Central memory CD8-positive, alpha-beta T cell (primary cell): Measurements from ENCODE around the gene IGFL4.

Experiments used
- ATAC-seq: fragments of 150-1000 bp; cut with Tn5 transposase; replicated peaks from 2 replicates; pipeline ENCODE4 v1.10.0; 2022; ENCODE audit warnings: mild to moderate bottlenecking, moderate FRiP score, moderate number of reproducible peaks; ENCODE audit not compliant: poor library complexity, severe bottlenecking; ENCODE audit errors: extremely low read depth
- DNase-seq, 2 donors: peaks; one replicate each; pipeline ENCODE4 v3.0.0; 2021; ENCODE audit warnings: low spot score in 2 of 2
- H3K27ac Mint-ChIP-seq: one replicate; pipeline ENCODE4 v1.8.0; 2022; ENCODE audit warnings: low read depth, mild to moderate bottlenecking, moderate library complexity, mixed read lengths
- H3K27me3 Mint-ChIP-seq: one replicate; pipeline ENCODE4 v1.8.0; 2022; ENCODE audit warnings: mixed read lengths
- H3K36me3 Mint-ChIP-seq: one replicate; pipeline ENCODE4 v1.8.0; 2022; ENCODE audit warnings: mild to moderate bottlenecking, moderate library complexity, mixed read lengths; ENCODE audit not compliant: insufficient read depth
- H3K4me1 Mint-ChIP-seq: one replicate; pipeline ENCODE4 v1.8.0; 2022; ENCODE audit warnings: mixed read lengths
- H3K4me3 Mint-ChIP-seq: one replicate; pipeline ENCODE4 v1.8.0; 2022; ENCODE audit warnings: mild to moderate bottlenecking, moderate library complexity, mixed read lengths
- H3K9me3 Mint-ChIP-seq: one replicate; pipeline ENCODE4 v1.8.0; 2022; ENCODE audit warnings: mixed read lengths

The IGFL4 gene

DNA sequence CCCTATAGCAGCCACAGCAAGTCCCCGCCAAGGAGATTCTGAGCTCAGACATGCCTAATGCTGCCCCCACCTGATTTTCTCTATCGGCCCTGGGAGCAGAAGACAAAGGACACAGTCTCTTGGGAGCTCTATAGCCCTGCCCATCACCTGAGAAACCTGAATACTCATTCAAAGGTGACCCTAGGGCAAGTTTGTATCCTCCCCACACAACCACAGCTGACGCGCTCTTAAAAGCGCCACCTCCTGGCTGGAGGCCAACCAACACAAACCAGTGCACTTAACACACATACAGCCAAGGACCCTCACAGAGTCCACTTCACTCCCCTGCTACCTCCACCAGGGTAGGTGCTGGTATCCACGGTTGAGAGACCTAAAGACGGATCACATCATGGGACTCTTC is 8.8 kb upstream of the IGFL4 start:
- no peak overlapping the region for H3K4me3 Mint-ChIP-seq
- H3K4me1 Mint-ChIP-seq = no peaks in the 10 kb centered on the region
- peaks cover 88% of the 10 kb centered on the region for H3K27me3 Mint-ChIP-seq
- H3K27ac Mint-ChIP-seq = no peak overlapping the region
- no peak for DNase-seq
- no peaks in the 10 kb centered on the region for H3K9me3 Mint-ChIP-seq
- ATAC-seq = no peak
- H3K36me3 Mint-ChIP-seq = no peaks in the 10 kb centered on the region

- Mint-ChIP-seq H3K4me3 (no peak overlapping the region), H3K27me3 (peaks cover 93% of the 10 kb centered on the region), H3K4me1 (no peaks in the 10 kb centered on the region), H3K9me3 (no peaks in the 10 kb centered on the region), H3K27ac (no peak overlapping the region), H3K36me3 (no peaks in the 10 kb centered on the region)
- ATAC-seq = no peak
- no peak for DNase-seq
Measured at GRCh38 chr19:46043519-46043918, 2.7 kb upstream of the IGFL4 start.

DNA sequence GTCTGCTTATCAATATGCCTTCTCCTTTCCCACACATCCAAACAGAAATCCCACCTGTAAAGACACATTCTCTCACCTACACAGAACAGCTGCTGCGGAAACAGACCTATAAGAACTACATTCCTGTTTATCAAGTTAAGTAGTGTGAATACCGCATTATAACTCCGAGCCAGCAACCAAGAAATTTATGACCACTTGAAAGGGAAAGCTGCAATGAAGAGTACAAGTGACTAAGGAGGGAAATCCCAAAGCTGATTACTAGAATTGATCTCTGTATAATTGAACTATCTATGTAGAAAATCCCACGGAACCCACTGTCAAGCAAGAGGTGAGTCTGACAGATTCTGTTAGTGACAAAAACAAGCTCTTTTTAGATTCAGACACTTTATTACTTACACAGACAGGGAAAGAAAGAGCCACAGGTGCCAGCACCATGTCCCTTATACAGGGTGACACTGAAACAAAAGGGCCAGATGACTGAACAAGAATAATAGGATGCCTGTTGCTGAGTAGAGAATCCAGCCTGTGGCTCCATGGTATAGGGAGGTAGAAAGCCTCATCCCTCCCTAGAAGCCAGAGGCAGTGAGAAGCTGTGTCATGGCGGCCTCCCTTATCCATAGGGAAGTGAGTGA is 1.6 kb upstream of the IGFL4 start:
- Mint-ChIP-seq H3K27me3 (peaks cover 84% of the 10 kb centered on the region), H3K4me3 (no peak overlapping the region), H3K9me3 (no peaks in the 10 kb centered on the region), H3K4me1 (no peaks in the 10 kb centered on the region), H3K27ac (no peak overlapping the region), H3K36me3 (no peaks in the 10 kb centered on the region)
- ATAC-seq (no peak), DNase-seq (no peak)

DNA sequence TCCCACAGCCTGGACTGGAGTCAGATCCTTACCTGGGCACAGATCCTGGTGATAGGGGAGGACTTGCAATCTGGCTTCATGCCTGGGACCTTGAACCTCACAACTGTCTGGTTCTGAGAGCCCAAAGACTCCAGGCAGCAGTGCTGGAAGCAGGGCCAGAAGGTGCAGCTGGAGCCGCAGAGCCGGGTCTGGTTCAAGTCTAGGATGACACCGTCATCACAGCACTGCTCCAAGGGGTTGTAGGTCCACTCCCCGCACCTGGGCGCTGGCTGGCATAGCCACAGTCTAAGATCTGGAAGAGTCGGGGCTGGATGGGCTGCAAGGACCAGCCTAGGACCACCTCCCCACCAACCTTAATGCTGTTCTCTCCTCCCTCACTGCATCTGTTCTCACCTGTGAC is 677 bp downstream of the IGFL4 start:
- H3K9me3 Mint-ChIP-seq = no peaks in the 10 kb centered on the region
- H3K27ac Mint-ChIP-seq = no peak overlapping the region
- H3K4me3 Mint-ChIP-seq = no peak overlapping the region
- H3K36me3 Mint-ChIP-seq = no peaks in the 10 kb centered on the region
- H3K27me3 Mint-ChIP-seq = peaks cover 80% of the 10 kb centered on the region
- ATAC-seq (no peak), DNase-seq (no peak)
- H3K4me1 Mint-ChIP-seq = no peaks in the 10 kb centered on the region

- no peaks in the 10 kb centered on the region for H3K9me3 Mint-ChIP-seq
- H3K36me3 Mint-ChIP-seq = no peaks in the 10 kb centered on the region
- no peak for ATAC-seq
- H3K4me1 Mint-ChIP-seq = no peaks in the 10 kb centered on the region
- peaks cover 76% of the 10 kb centered on the region for H3K27me3 Mint-ChIP-seq
- H3K27ac Mint-ChIP-seq = no peak overlapping the region
- no peak for DNase-seq
- H3K4me3 Mint-ChIP-seq = no peak overlapping the region
Measured at GRCh38 chr19:46036744-46037128, 4.1 kb downstream of the IGFL4 start.

- H3K27me3 Mint-ChIP-seq = peaks cover 70% of the 10 kb centered on the region
- H3K4me3 Mint-ChIP-seq = no peak overlapping the region
- ATAC-seq = no peak
- no peak for DNase-seq
- no peaks in the 10 kb centered on the region for H3K36me3 Mint-ChIP-seq
- no peaks in the 10 kb centered on the region for H3K9me3 Mint-ChIP-seq
- no peaks in the 10 kb centered on the region for H3K4me1 Mint-ChIP-seq
- no peak overlapping the region for H3K27ac Mint-ChIP-seq
Measured at GRCh38 chr19:46035986-46036743, 4.6 kb downstream of the IGFL4 start.

DNA sequence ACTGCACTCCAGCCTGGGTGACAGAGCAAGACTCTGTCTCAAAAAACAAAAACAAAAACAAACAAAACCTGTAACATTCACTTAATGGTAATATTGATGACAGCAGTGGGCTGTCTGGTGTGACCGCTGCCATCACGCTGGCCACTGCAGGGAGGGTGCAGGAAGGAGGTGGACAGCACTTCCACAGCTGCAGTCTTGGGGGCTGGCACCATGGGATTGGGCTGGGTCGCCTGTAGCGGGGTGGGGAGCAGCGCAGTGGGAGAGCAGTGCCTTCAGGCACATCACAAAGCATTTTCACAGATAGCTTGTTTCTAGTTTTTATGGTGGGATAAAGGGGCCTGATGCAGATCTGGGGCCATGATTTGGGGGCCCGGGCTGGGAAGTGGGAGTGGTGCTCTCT is 5.3 kb downstream of the IGFL4 start:
- Mint-ChIP-seq H3K4me3 (no peak overlapping the region), H3K9me3 (no peaks in the 10 kb centered on the region), H3K4me1 (no peaks in the 10 kb centered on the region), H3K27me3 (peaks cover 66% of the 10 kb centered on the region), H3K36me3 (no peaks in the 10 kb centered on the region), H3K27ac (no peak overlapping the region)
- ATAC-seq (no peak), DNase-seq (no peak)

- no peak for ATAC-seq
- DNase-seq = no peak
- Mint-ChIP-seq H3K9me3 (no peaks in the 10 kb centered on the region), H3K4me1 (peaks cover 5% of the 10 kb centered on the region), H3K36me3 (peaks cover 2% of the 10 kb centered on the region), H3K27me3 (peaks cover 72% of the 10 kb centered on the region), H3K4me3 (no peak overlapping the region), H3K27ac (no peak overlapping the region)
Measured at GRCh38 chr19:46033401-46033800, 7.4 kb downstream of the IGFL4 start.

DNA sequence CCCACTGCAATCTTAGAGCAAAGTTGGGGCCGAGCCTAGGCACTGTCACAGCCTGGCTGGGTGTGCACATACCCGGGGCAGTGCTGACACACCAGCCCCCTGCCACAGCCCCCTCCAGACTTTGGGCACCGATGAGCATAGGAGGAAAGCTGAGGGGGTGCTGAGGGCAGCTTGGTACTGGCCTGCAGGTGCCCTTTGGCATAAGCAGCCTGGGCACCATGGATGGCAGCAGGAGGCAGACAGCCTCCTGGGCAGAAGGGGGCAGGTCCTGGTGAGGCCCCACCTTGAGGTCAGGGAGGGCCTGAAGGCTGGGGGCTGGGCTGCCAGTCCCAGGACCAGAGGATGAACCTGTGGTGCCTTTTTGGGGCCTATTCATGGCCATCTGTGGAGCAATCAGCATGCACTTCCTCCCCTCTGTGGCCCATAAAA is 8.2 kb downstream of the IGFL4 start:
- no peak for DNase-seq
- Mint-ChIP-seq H3K27me3 (peaks cover 72% of the 10 kb centered on the region), H3K36me3 (peaks cover 2% of the 10 kb centered on the region), H3K9me3 (no peaks in the 10 kb centered on the region), H3K4me1 (peaks cover 5% of the 10 kb centered on the region), H3K4me3 (no peak overlapping the region), H3K27ac (no peak overlapping the region)
- no peak for ATAC-seq

DNA sequence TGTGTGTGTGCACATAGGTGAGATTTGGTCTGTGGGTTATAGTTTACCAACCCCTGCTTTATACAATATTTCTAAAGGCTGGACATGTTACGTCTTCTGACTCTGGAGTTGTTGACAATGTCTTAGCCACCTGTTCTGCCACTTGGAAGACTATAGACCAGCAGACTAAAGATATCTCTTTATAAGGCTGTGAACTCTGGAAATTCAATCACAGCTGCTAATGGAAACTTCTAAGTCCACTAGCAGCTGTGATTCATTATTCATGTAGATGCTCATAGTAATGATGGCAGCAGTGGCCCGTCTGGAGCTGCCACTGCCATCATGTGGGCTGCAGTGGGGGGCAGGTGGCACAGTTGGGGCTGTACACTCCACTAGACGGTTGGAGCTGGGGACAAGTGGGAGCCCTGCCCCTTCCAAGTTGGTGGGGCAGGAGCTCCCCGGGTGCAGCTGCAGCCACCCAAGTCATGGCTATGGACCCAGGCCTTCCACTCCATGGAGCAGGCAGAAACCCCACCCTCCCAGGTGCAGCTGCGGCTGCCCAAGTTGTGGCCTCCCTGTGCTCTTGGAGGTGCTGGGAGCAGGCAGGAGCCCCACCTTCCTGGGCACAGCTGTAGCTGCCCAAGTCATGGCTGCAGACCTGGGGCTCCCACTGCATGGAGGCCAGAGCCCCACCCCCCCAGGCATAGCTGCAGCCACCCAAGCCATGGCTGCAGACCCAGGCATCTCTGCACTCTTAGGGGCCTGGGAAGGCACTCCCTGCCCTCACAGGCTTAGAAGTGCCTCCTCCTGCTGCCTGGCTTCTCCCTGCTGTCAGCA is 8.8 kb downstream of the IGFL4 start:
- Mint-ChIP-seq H3K27ac (no peak overlapping the region), H3K9me3 (no peaks in the 10 kb centered on the region), H3K4me1 (peaks cover 5% of the 10 kb centered on the region), H3K27me3 (peaks cover 66% of the 10 kb centered on the region), H3K36me3 (peaks cover 2% of the 10 kb centered on the region), H3K4me3 (no peak overlapping the region)
- DNase-seq (no peak), ATAC-seq (no peak)

GRCh38 chr19:46030812-46031550 is 9.8 kb downstream of the IGFL4 start:
- peaks cover 70% of the 10 kb centered on the region for H3K27me3 Mint-ChIP-seq
- no peak overlapping the region for H3K27ac Mint-ChIP-seq
- peaks cover 15% of the 10 kb centered on the region for H3K4me1 Mint-ChIP-seq
- H3K36me3 Mint-ChIP-seq = peaks cover 2% of the 10 kb centered on the region
- ATAC-seq = no peak
- no peaks in the 10 kb centered on the region for H3K9me3 Mint-ChIP-seq
- DNase-seq = no peak
- H3K4me3 Mint-ChIP-seq = no peak overlapping the region

DNA sequence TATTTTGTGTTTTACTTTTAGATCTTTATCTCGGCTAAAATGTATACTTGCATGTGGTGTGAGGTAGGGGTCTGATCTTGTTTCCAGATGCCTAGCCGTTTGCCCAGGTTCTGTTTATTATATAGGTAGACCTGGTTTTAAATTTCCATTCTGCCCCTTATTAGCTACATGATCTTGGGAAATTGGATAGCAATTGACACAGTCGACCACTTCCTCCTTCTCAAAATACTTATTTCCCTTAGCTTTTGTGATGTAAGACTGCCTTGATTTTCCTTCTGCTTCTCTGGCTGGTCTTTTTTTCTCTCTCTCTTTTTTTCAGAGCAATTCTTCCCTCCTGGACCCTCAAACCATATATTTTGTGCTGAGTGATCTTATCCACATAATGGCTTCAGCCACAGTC is 15.0 kb downstream of the IGFL4 start:
- no peak for ATAC-seq
- peaks cover 54% of the 10 kb centered on the region for H3K27me3 Mint-ChIP-seq

More for the DNA sequence above, 15.0 kb downstream of the IGFL4 start:
- H3K4me1 Mint-ChIP-seq = peaks cover 22% of the 10 kb centered on the region
- H3K4me3 Mint-ChIP-seq = no peak overlapping the region
- no peak for DNase-seq
- peaks cover 2% of the 10 kb centered on the region for H3K36me3 Mint-ChIP-seq
- H3K27ac Mint-ChIP-seq = no peak overlapping the region
- H3K9me3 Mint-ChIP-seq = no peaks in the 10 kb centered on the region
